GM19023 (cell line): ENCODE results near the gene ASB1.

ENCODE experiments used
- ATAC-seq: cut with Tn5 transposase; IDR thresholded peaks from one replicate; pipeline ENCODE4 v1.9.1; 2021; ENCODE audit warnings: mild to moderate bottlenecking, moderate library complexity; ENCODE audit not compliant: unreplicated experiment

ASB1 gene

GRCh38 chr2:238464389-238464788 is 37.7 kb downstream of the ASB1 start:
- ATAC-seq, result no peak

- no peak for ATAC-seq
These were observed 38.9 kb downstream of the ASB1 start for GRCh38 chr2:238465487-238466242.

GRCh38 chr2:238466243-238466756 is 39.6 kb downstream of the ASB1 start:
- ATAC-seq, result no peak

GRCh38 chr2:238467062-238467461 is 40.3 kb downstream of the ASB1 start:
- ATAC-seq, result no peak

- ATAC-seq, result no peak
These were observed 41.1 kb downstream of the ASB1 start for GRCh38 chr2:238467792-238468191.

GRCh38 chr2:238469155-238469554 is 42.4 kb downstream of the ASB1 start:
- ATAC-seq, result no peak

- no peak for ATAC-seq
These were observed 46.3 kb downstream of the ASB1 start for GRCh38 chr2:238473014-238473413.

- no peak for ATAC-seq
These were observed 46.8 kb downstream of the ASB1 start for GRCh38 chr2:238473523-238473922.

GRCh38 chr2:238475034-238475433 is 48.3 kb downstream of the ASB1 start:
- no peak for ATAC-seq

GRCh38 chr2:238475566-238475965 is 48.8 kb downstream of the ASB1 start:
- no peak for ATAC-seq

GRCh38 chr2:238476258-238476657 is 49.5 kb downstream of the ASB1 start:
- no peak for ATAC-seq

- no peak for ATAC-seq
These were observed 51.5 kb downstream of the ASB1 start for GRCh38 chr2:238478216-238478615.

GRCh38 chr2:238479847-238480246 is 53.1 kb downstream of the ASB1 start:
- no peak for ATAC-seq

GRCh38 chr2:238483021-238483420 is 56.3 kb downstream of the ASB1 start:
- no peak for ATAC-seq

GRCh38 chr2:238483656-238484055 is 56.9 kb downstream of the ASB1 start:
- no peak for ATAC-seq

GRCh38 chr2:238484522-238485452 is 58.1 kb downstream of the ASB1 start:
- ATAC-seq, result no peak

GRCh38 chr2:238486123-238486848 is 59.6 kb downstream of the ASB1 start:
- no peak for ATAC-seq

- no peak for ATAC-seq
These were observed 60.4 kb downstream of the ASB1 start for GRCh38 chr2:238487134-238487533.

GRCh38 chr2:238487652-238488346 is 61.1 kb downstream of the ASB1 start:
- ATAC-seq, result no peak

GRCh38 chr2:238488347-238488826 is 61.7 kb downstream of the ASB1 start:
- ATAC-seq, result no peak
